ENCODE results near the gene FAM83C. TPM values are rescaled to one million over a fixed set of nuclear protein-coding genes. Genes with fewer than 3 reads are reported as not detected.

The FAM83C gene
- total RNA-seq, 1 donor from 2014 or later: not detected

- Mint-ChIP-seq H3K27me3 (ENCODE audit: unreplicated experiment) (peaks cover 6% of the 10 kb centered on the region), H3K4me1 (ENCODE audit: low read depth, unreplicated experiment) (no peaks in the 10 kb centered on the region), H3K36me3 (ENCODE audit: unreplicated experiment) (no peaks in the 10 kb centered on the region), H3K9me3 (ENCODE audit: unreplicated experiment) (peaks cover 4% of the 10 kb centered on the region), H3K27ac (ENCODE audit: unreplicated experiment) (no peak overlapping the region), H3K4me3 (ENCODE audit: unreplicated experiment) (no peak overlapping the region)
- no peak for DNase-seq
- TF ChIP-seq, protein P1, sequence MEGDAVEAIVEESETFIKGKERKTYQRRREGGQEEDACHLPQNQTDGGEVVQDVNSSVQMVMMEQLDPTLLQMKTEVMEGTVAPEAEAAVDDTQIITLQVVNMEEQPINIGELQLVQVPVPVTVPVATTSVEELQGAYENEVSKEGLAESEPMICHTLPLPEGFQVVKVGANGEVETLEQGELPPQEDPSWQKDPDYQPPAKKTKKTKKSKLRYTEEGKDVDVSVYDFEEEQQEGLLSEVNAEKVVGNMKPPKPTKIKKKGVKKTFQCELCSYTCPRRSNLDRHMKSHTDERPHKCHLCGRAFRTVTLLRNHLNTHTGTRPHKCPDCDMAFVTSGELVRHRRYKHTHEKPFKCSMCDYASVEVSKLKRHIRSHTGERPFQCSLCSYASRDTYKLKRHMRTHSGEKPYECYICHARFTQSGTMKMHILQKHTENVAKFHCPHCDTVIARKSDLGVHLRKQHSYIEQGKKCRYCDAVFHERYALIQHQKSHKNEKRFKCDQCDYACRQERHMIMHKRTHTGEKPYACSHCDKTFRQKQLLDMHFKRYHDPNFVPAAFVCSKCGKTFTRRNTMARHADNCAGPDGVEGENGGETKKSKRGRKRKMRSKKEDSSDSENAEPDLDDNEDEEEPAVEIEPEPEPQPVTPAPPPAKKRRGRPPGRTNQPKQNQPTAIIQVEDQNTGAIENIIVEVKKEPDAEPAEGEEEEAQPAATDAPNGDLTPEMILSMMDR (IDR thresholded peaks at IDR 0.05; ENCODE audit: partially characterized antibody, unreplicated experiment): no peak
These were observed 470 bp upstream of the FAM83C start for GRCh38 chr20:35292504-35293285.

- DNase-seq: no peak
- Mint-ChIP-seq H3K9me3 (ENCODE audit: unreplicated experiment) (peaks cover 8% of the 10 kb centered on the region), H3K4me1 (ENCODE audit: low read depth, unreplicated experiment) (peaks cover 2% of the 10 kb centered on the region), H3K27ac (ENCODE audit: unreplicated experiment) (no peak overlapping the region), H3K4me3 (ENCODE audit: unreplicated experiment) (no peak overlapping the region), H3K36me3 (ENCODE audit: unreplicated experiment) (no peaks in the 10 kb centered on the region), H3K27me3 (ENCODE audit: unreplicated experiment) (peaks cover 6% of the 10 kb centered on the region)
- TF ChIP-seq, protein P1 (IDR thresholded peaks at IDR 0.05; ENCODE audit: partially characterized antibody, unreplicated experiment): no peak
These were observed 1.3 kb downstream of the FAM83C start for GRCh38 chr20:35290887-35291417.

- TF ChIP-seq, protein P1 (IDR thresholded peaks at IDR 0.05; ENCODE audit: partially characterized antibody, unreplicated experiment): no peak
- H3K36me3 Mint-ChIP-seq (ENCODE audit: unreplicated experiment): no peaks in the 10 kb centered on the region
- peaks cover 9% of the 10 kb centered on the region for H3K9me3 Mint-ChIP-seq (ENCODE audit: unreplicated experiment)
- H3K27me3 Mint-ChIP-seq (ENCODE audit: unreplicated experiment): peaks cover 12% of the 10 kb centered on the region
- H3K4me1 Mint-ChIP-seq (ENCODE audit: low read depth, unreplicated experiment): peaks cover 7% of the 10 kb centered on the region
- H3K27ac Mint-ChIP-seq (ENCODE audit: unreplicated experiment): no peak overlapping the region
- H3K4me3 Mint-ChIP-seq (ENCODE audit: unreplicated experiment): no peak overlapping the region
- DNase-seq: no peak
These were observed 1.9 kb downstream of the FAM83C start for GRCh38 chr20:35290186-35290886.

DNA sequence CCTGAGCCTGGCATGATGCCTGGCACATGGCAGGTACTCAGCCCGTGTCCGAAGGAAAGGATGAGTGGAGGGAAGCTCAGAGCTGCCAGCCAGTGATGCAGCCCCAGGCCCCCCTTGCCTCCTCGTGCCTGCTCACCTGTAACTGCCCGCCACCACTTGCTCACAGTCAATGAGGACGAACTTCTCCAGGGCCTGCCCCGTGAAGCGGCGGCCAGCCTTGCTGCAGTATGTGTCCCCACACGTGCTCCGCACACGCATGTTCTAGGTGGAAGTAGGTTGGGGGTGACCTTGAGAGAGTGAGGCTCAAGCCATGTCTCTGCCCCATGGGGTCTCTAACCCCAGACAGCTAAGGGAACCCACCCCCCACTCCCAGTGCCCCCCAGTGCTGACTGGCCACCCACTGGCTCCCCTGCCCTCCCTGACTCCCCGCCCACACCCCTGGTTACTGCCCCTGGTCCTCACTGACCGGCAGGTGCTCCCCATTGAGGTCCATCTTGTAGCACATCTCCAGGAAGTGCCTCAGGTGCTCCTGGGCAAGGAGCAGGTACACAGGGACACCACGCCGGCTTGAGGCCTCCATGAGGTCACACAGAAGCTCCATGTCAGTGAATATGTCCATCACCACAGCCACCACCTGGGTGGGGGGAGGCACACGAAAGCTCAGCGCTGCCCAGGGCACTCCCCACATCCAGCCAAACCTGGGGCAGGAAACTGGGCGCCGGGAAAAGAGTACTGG is 3.7 kb downstream of the FAM83C start:
- Mint-ChIP-seq H3K4me3 (ENCODE audit: unreplicated experiment) (no peak overlapping the region), H3K27ac (ENCODE audit: unreplicated experiment) (no peak overlapping the region), H3K27me3 (ENCODE audit: unreplicated experiment) (peaks cover 9% of the 10 kb centered on the region), H3K4me1 (ENCODE audit: low read depth, unreplicated experiment) (peaks cover 11% of the 10 kb centered on the region), H3K36me3 (ENCODE audit: unreplicated experiment) (no peaks in the 10 kb centered on the region), H3K9me3 (ENCODE audit: unreplicated experiment) (peaks cover 17% of the 10 kb centered on the region)
- TF ChIP-seq, protein P1 (IDR thresholded peaks at IDR 0.05; ENCODE audit: partially characterized antibody, unreplicated experiment): no peak
- no peak for DNase-seq
